Activated CD4-positive, alpha-beta T cell treated with anti-CD3 and anti-CD28 coated beads, Interleukin-2, amount 10 ng/mL, durations not matched to agents 24 days and 14 days (primary cell): ENCODE results near the gene TM7SF3. TPM values are rescaled to one million over a fixed set of nuclear protein-coding genes. Genes with fewer than 3 reads are reported as not detected.
"Not testable (repeated sequence)": the region's sequence is repeated elsewhere in the genome, so short reads cannot be mapped to it uniquely, and the experiment has no call there.

Experiments used
- DNase-seq: peaks from one replicate; pipeline ENCODE4 v3.0.0; 2022
- H3K27ac Mint-ChIP-seq: one replicate; pipeline ENCODE4 v1.8.0; 2022; ENCODE audit warnings: mild to moderate bottlenecking, mixed read lengths
- H3K27me3 Mint-ChIP-seq: one replicate; pipeline ENCODE4 v1.8.0; 2022; ENCODE audit warnings: mixed read lengths
- H3K36me3 Mint-ChIP-seq: one replicate; pipeline ENCODE4 v1.8.0; 2022; ENCODE audit warnings: low read depth, mild to moderate bottlenecking, mixed read lengths
- H3K4me1 Mint-ChIP-seq: one replicate; pipeline ENCODE4 v1.8.0; 2021; ENCODE audit warnings: mixed read lengths
- H3K4me3 Mint-ChIP-seq: one replicate; pipeline ENCODE4 v1.8.0; 2022; ENCODE audit warnings: mild to moderate bottlenecking, moderate library complexity, mixed read lengths
- H3K9me3 Mint-ChIP-seq: one replicate; pipeline ENCODE4 v1.8.0; 2021; ENCODE audit warnings: mixed read lengths
- intact Hi-C: fragments of 100-400 bp; cut with micrococcal nuclease; formaldehyde crosslinking; loops from one replicate; pipeline ENCODE4 v1.15.1; 2023
- total RNA-seq: library from RNA; stranded (reverse); gene quantifications from 2 replicates; pipeline ENCODE4 v1.2.3, GENCODE V29; 2022

TM7SF3 gene
- total RNA-seq, 1 donor from 2014 or later: 44.0 TPM

DNA sequence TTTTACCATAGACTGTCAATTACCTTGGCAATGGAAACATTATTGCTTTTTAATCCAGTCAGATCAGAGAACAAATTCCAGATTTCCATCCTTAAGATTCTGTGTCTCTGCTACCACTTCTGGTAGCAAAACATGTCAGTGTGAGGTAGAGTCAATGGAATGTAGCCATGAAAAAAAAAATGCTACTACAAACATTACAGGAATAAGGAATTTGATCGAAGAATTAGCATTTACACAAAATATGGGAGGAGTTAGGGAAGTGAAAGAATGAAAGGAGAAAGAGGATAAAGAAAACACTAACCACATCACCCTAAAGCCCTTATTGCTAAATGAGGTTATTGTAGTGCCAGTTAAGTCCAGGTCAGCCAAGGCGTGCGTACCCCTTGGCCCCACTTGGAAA, 17.3 kb upstream of the TM7SF3 start:
- no peak overlapping the region for H3K27ac Mint-ChIP-seq
- no peak overlapping the region for H3K4me3 Mint-ChIP-seq
- H3K9me3 Mint-ChIP-seq: no peaks in the 10 kb centered on the region
- no peak for DNase-seq
- intact Hi-C loops: no loop called here
- peaks cover 50% of the 10 kb centered on the region for H3K36me3 Mint-ChIP-seq
- no peaks in the 10 kb centered on the region for H3K4me1 Mint-ChIP-seq
- no peaks in the 10 kb centered on the region for H3K27me3 Mint-ChIP-seq

DNA sequence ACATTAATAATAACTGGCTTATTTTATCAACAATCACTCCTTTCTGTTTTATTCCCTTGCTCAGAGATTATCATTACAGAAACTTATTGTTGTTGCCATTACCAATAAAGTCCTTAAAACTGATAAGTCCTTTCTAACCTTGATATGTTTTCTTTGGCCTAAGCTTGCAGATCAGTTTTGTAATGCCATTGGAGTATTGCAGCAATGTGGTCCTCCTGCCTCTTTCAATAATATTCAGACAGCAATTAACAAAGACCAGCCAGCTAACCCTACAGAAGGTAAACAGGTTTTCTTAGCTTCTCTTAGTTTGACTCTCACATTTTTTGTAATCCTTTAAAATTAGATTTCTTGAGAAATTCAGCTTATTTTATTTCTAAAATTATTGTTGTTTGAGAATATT, 12.1 kb upstream of the TM7SF3 start:
- Mint-ChIP-seq H3K36me3 (peaks cover 34% of the 10 kb centered on the region), H3K9me3 (no peaks in the 10 kb centered on the region), H3K4me3 (no peak overlapping the region), H3K27me3 (no peaks in the 10 kb centered on the region), H3K4me1 (peaks cover 33% of the 10 kb centered on the region), H3K27ac (no peak overlapping the region)
- no peak for DNase-seq
- intact Hi-C loops: no loop called here

DNA sequence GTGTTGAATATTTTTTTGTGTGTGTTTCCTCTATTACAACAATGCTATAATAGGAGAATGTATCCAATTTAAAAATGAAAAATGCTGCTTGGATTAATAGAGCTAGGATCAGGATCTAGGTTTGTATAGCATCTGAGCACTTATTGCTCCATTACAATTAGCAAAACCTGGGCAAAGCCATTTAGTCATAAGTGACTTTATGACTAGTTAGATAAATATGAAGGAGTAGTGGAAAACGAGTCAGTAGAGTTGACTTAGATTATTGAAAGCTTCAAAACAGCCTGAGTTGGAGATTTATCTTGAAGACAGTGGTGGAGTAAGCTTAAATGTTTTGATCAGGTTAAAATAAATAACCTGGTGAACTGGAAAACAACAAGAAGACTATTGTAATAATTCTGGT, 10.9 kb upstream of the TM7SF3 start:
- intact Hi-C loops: no loop called here
- no peaks in the 10 kb centered on the region for H3K9me3 Mint-ChIP-seq
- peaks cover 33% of the 10 kb centered on the region for H3K4me1 Mint-ChIP-seq
- H3K27me3 Mint-ChIP-seq: no peaks in the 10 kb centered on the region
- no peak overlapping the region for H3K4me3 Mint-ChIP-seq
- peak overlapping the region; percentile 67 for H3K27ac Mint-ChIP-seq
- no peak for DNase-seq
- peaks cover 25% of the 10 kb centered on the region for H3K36me3 Mint-ChIP-seq

DNA sequence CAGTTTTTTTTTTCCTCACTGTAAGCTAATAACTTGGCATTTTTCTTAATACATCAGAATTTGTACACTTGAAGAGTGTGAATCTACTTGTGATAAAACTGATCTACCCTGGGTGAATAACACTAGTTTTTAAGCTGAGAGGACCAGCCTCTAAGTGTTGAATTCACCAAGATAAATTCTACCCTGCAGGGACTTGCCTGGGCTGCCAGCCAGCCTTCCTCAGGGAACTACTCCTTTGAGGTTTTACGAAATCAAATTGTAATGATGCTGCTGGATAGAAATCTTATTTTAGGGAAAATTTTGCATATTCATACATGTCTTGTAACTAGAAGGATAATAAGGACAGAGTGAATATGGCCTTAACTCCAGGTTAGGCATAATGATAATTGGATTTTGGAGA, 10.1 kb upstream of the TM7SF3 start:
- Mint-ChIP-seq H3K4me3 (peak overlapping the region; percentile 24), H3K27me3 (no peaks in the 10 kb centered on the region), H3K27ac (no peak overlapping the region), H3K4me1 (peaks cover 33% of the 10 kb centered on the region), H3K36me3 (peaks cover 22% of the 10 kb centered on the region), H3K9me3 (no peaks in the 10 kb centered on the region)
- intact Hi-C loops: no loop called here
- DNase-seq: peak; percentile 40

DNA sequence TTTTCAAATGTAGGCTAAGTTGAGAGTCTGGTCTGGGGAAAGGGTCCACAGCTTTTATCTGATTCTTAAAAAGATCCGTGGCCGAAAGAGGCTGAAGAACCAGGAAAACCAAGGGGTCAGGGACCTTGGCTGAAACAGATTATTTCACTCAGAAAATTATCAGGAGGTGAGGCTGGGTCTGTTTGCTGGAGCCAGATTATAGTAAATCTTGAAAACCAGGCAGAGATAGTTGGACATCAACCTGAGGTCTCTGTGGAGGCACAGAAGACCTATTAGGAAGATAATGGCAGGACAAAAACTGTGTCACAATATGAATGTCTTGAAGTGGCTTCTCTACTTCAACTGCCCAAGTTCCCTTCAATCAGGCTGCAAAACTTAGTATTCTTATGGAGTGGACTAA, 6.6 kb upstream of the TM7SF3 start:
- Mint-ChIP-seq H3K4me3 (no peak overlapping the region), H3K4me1 (peaks cover 35% of the 10 kb centered on the region), H3K27ac (no peak overlapping the region), H3K27me3 (no peaks in the 10 kb centered on the region), H3K36me3 (peaks cover 2% of the 10 kb centered on the region), H3K9me3 (no peaks in the 10 kb centered on the region)
- no peak for DNase-seq
- intact Hi-C loops: no loop called here

DNA sequence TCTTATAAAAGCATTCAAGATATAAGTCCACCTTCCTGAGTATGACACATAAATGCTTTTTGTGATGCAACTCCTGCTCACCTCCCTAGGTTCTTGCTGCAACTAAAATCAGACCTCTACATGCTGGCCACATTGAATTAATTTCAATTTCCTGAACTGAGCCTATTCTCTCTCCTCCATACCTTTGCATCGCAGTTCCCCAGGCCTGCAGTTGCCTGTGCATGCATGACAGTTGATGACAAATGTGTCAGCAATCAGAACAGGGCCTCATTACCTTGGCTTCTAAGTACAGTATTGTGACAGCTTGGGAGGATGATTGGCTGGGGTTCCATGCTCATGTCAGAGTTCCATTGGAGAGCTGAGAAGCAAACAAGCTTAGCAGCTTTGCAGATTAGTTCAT, 3.9 kb upstream of the TM7SF3 start:
- no peaks in the 10 kb centered on the region for H3K36me3 Mint-ChIP-seq
- intact Hi-C loops: no loop called here
- peaks cover 30% of the 10 kb centered on the region for H3K4me1 Mint-ChIP-seq
- no peaks in the 10 kb centered on the region for H3K9me3 Mint-ChIP-seq
- no peak overlapping the region for H3K4me3 Mint-ChIP-seq
- H3K27ac Mint-ChIP-seq: no peak overlapping the region
- DNase-seq: no peak
- no peaks in the 10 kb centered on the region for H3K27me3 Mint-ChIP-seq

DNA sequence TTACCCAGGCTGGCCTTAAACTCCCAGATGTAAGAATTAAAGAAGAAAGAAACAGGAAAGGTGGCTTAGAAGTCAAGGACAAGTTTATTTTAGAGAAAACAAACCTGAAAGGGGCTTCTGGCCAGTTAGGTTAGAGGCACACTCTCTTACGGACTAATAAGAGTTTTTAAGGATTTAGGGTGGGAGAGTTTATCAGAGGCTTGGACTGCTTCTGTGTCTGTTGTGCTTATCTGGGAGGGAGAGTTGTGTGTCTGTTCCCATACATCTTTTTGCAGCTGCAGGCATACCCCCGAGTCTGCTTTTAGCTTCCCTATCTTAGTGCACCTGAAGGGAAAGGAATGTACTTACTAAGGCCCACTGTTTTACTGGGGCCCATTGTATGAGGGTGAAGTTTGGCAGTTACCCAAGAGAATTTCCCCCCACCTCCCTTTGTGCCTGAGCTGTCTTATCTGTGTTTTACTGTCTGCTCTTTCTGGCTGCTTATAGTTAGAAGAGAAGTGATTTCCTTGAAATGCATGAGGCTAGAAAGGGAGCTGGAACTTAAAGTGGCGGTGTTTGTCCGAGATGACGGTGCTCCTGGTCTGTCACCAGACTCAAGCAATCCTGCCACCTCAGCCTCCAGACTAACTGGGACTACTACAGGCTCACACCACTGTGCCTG, 3.1 kb upstream of the TM7SF3 start:
- H3K36me3 Mint-ChIP-seq, DNase-seq, H3K27ac Mint-ChIP-seq, H3K9me3 Mint-ChIP-seq, intact Hi-C loops, H3K27me3 Mint-ChIP-seq, H3K4me3 Mint-ChIP-seq: not testable (repeated sequence)
- H3K4me1 Mint-ChIP-seq: peaks cover 31% of the 10 kb centered on the region

DNA sequence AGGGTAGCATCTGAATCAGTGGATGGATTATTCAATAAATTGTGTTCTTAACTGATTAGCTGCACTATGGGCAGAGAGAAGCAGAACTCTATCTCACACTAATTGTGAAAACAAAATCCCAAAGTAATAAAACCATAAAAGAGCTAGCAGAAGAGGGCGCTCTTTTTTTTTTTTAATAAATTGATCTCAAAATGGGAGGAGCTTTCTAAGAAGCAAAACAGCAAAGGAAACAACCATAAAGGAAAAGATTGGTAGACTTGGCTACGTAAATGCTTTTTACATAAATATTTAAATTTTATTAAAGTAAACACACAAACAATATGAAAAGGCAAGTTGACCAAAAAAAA, 1.5 kb upstream of the TM7SF3 start:
- H3K4me3 Mint-ChIP-seq: peak overlapping the region; percentile 94

DNA sequence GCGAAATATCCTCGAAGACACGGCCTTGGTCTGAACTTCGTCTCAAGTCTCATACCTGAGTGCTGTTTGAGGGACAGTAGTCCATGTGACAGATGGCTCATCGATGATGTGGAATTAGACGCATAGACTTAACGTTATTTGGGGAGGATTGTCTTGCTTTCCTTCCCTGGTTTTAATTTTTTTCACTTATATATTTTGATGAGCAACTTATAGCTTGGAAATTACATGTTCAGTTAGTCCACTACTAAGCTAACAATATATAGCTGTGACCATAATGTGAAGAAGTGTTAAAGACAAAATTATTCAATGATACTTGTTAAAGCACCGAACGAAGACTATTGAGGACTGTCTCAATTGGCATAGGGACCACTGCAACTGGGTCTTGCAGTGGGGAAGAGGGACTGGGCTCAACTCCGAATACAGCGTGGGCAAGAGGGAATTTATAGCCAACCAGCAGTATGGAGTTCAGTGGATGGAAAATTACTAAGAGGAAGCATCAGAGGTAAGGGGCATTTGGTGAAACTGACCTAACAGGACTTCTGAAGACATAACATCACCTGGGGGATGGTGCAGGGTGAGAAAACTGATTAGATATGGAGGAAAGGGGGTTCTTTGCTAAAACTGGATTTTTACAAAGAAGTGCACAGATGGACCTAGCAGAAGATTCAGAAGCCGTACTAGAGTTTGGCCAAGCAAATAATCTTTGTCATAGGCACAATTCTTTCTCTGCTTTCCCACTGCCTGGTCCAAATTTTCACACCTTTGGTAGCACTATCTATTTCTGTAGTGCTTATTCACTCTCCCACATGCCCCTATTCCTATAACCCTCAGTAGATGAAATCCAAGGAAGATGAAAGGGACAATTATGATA, 910 bp upstream of the TM7SF3 start:
- H3K4me1 Mint-ChIP-seq: peaks cover 45% of the 10 kb centered on the region
- intact Hi-C loops: loop anchor here (1.0 to 5.0 kb wide), 13 partner anchors 7 to 808 kb away; partner anchors contain the start of genes FGFR1OP2, ITPR2, MED21 and MRPS35
- peak; percentile 70 for DNase-seq

More for the DNA sequence above, 1.5 kb upstream of the TM7SF3 start:
- no peak for DNase-seq
- Mint-ChIP-seq H3K4me1 (peaks cover 40% of the 10 kb centered on the region), H3K9me3 (no peaks in the 10 kb centered on the region), H3K27me3 (no peaks in the 10 kb centered on the region), H3K27ac (peak overlapping the region; percentile 95), H3K36me3 (peaks cover 7% of the 10 kb centered on the region)
- intact Hi-C loops: loop anchor here (1.0 to 2.0 kb wide), 7 partner anchors 127 to 807 kb away; partner anchors contain the start of genes ITPR2 and MRPS35

DNA sequence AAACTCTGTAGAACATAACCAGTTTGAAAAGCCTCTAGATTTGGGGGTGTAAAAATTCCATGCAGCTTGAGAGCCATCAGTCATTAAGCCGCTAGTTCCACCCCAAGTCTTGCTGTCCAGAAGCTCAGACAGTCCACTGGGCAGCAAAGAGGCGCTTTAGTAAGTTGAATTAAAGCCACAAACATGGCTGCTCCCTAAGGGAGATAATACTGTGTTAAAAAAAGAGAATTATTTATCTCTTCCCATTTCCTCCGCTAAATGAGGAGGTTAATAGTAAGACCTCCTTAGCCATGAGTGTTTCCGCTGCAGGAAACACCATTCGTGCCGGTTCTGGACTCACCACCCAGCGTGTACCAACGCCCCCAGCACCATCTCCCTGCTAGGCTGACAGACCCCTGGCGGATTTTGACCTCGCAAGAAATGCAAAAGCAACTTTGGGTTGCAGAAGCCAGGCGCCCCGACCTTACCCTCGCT, 536 bp downstream of the TM7SF3 start:
- Mint-ChIP-seq H3K36me3 (peaks cover 12% of the 10 kb centered on the region), H3K4me3 (peak overlapping the region; percentile 94), H3K27ac (peak overlapping the region; percentile 95), H3K27me3 (no peaks in the 10 kb centered on the region), H3K4me1 (peaks cover 47% of the 10 kb centered on the region), H3K9me3 (no peaks in the 10 kb centered on the region)
- intact Hi-C loops: loop anchor here (1.0 to 5.0 kb wide), 12 partner anchors 9 to 809 kb away; partner anchors contain the start of genes FGFR1OP2, ITPR2, MED21 and MRPS35
- no peak for DNase-seq

More for the DNA sequence above, 910 bp upstream of the TM7SF3 start:
- H3K4me3 Mint-ChIP-seq: peak overlapping the region; percentile 94
- peak overlapping the region; percentile 95 for H3K27ac Mint-ChIP-seq
- no peaks in the 10 kb centered on the region for H3K9me3 Mint-ChIP-seq
- peaks cover 11% of the 10 kb centered on the region for H3K36me3 Mint-ChIP-seq
- no peaks in the 10 kb centered on the region for H3K27me3 Mint-ChIP-seq

DNA sequence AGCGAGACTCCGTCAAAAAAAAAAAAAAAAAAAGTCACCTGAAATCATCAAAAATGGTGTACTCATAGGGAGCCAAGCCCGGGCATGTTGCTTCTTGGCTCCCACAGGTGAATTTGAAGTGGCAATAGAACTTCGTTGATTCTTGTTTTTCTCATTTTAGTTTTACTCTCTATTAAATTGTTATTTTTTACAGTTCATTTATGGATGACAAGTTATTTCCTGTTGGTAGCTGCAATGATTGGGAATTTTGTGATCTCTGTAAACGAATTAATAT, 1.3 kb downstream of the TM7SF3 start:
- H3K4me1 Mint-ChIP-seq: peaks cover 51% of the 10 kb centered on the region
- H3K9me3 Mint-ChIP-seq: no peaks in the 10 kb centered on the region
- peak overlapping the region; percentile 50 for H3K27ac Mint-ChIP-seq
- no peaks in the 10 kb centered on the region for H3K27me3 Mint-ChIP-seq
- peaks cover 12% of the 10 kb centered on the region for H3K36me3 Mint-ChIP-seq
- DNase-seq: no peak
- H3K4me3 Mint-ChIP-seq: peak overlapping the region; percentile 94
- intact Hi-C loops: loop anchor here (5.0 kb wide), 2 partner anchors 266 to 509 kb away; partner anchors contain the start of gene PPFIBP1

DNA sequence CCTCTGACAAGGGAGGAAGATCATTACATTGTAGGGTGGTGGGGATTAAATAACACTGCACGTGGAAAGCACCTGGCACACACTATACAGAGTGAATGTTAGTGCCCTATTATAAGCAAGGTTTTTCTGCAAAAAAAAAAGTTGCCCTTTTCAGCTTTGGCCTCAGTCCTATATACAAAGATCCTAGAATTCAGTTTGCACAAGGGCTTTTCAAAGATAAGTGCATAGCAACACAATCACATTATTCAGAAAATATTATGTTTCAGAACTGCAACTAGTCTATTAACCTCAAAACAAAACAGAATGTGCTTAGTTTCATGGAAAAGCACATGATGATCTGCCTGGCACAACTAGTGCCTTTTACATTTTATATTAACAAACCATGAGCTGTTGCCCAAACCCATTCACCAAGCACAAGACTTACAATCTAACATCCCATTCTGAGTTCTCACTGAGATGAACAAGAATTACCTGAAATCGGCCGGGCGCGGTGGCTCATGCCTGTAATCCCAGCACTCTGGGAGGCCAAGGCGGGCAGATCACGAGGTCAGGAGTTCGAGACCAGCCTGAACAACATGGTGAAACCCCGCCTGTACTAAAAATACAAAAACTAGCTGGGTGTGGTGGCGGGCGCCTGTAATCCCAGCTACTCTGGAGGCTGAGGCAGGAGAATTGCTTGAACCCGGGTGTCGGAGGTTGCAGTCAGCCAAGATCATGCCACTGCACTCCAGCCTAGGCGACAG, 1.8 kb downstream of the TM7SF3 start:
- peak overlapping the region; percentile 94 for H3K4me3 Mint-ChIP-seq
- no peak for DNase-seq
- no peaks in the 10 kb centered on the region for H3K9me3 Mint-ChIP-seq
- H3K36me3 Mint-ChIP-seq: peaks cover 12% of the 10 kb centered on the region
- no peaks in the 10 kb centered on the region for H3K27me3 Mint-ChIP-seq
- H3K4me1 Mint-ChIP-seq: peaks cover 49% of the 10 kb centered on the region
- H3K27ac Mint-ChIP-seq: no peak overlapping the region
- intact Hi-C loops: loop anchor here (5.0 kb wide), 2 partner anchors 265 to 510 kb away; partner anchors contain the start of gene PPFIBP1

DNA sequence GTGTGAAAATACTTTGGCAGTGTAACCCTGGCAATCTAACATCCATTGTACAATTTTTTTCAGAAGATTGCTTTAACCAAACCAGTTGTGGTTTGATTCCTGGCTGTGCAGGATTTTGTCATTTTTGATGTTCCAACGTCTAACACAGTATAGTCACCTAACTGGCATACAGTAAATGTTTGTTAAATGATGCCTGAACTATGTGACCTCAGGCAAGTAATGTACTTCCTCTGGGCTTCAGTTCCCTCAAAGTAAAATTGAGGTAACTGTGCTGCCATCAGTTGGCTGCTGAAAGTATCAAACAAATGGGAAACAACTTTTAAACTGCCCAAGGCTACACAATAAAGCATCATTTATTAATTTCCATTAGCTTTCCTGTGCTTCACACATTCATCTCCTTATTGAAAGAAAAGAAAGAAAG, 4.3 kb downstream of the TM7SF3 start:
- peaks cover 12% of the 10 kb centered on the region for H3K36me3 Mint-ChIP-seq
- peaks cover 44% of the 10 kb centered on the region for H3K4me1 Mint-ChIP-seq

More for the DNA sequence above, 4.3 kb downstream of the TM7SF3 start:
- Mint-ChIP-seq H3K4me3 (peak overlapping the region; percentile 1), H3K9me3 (no peaks in the 10 kb centered on the region), H3K27ac (no peak overlapping the region), H3K27me3 (no peaks in the 10 kb centered on the region)
- no peak for DNase-seq
- intact Hi-C loops: loop anchor here (5.0 kb wide), 2 partner anchors 263 to 512 kb away; partner anchors contain the start of gene PPFIBP1
